ENCODE results near the gene BORCS6. TPM values are rescaled to one million over a fixed set of nuclear protein-coding genes. Genes with fewer than 3 reads are reported as not detected.
A peak's percentile ranks its signal among the peaks of the same experiment; 100 is the strongest.
"Not testable (repeated sequence)": the region's sequence is repeated elsewhere in the genome, so short reads cannot be mapped to it uniquely, and the experiment has no call there.

BORCS6 gene
- total RNA-seq, 1 donor from 2014 or later: 4.3 TPM

DNA sequence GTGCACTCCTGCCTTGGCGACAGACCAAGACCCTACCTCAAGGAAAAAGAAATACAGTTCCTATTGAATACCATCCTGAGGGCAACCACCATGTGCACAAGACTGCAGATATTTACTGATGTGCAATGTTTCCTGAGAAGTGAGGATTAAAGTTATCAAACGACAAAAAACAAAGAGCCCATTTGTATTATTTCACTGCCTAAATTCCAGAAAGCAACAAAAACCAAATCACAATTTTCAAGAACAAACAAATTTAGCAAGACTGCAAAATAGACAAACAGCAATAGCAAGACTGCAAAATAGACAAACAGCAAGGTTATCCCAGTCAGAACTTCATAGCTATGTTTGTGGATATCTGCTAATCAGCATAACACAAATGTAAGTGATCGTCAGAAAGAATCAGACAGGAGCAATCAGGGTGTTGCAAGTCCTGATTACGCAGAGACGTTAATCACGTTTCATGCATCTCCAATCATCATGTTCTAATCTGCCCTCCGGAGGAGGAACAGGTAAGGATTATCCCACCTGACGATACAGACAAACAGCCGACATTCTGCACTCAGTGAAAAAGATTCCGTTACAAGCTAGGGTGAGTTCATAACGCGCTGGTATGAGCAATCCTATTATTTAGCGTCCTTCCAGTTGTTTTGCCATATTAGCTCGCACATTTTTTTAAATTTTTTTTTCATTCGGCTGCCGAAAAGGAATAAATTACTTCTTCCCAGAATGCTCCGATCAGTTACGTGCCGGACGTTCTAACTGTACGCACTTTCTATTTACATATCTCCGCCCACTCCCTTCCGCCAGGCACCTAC is 16.7 kb downstream of the BORCS6 start:
- peak; percentile 97 for DNase-seq (ENCODE audit: low spot score)

DNA sequence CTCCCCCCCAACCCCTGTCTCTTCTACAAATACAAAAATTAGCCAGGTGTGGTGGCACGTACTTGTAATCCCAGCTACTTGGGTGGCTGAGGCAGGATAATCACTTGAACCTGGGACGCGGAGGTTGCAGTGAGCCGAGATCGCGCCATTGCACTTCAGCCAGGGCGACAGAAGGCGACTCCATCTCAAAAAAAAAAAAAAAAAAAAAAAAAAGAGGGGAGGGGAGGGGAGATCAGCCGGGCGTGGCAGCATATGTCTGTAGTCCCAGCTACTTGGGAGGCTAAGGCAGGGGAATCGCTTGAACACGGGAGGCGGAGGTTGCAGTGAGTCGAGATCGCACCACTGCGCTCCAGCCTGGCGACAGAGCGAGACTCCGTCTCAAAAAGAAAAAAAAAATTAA is 19.8 kb downstream of the BORCS6 start:
- DNase-seq (ENCODE audit: low spot score): not testable (repeated sequence)

DNA sequence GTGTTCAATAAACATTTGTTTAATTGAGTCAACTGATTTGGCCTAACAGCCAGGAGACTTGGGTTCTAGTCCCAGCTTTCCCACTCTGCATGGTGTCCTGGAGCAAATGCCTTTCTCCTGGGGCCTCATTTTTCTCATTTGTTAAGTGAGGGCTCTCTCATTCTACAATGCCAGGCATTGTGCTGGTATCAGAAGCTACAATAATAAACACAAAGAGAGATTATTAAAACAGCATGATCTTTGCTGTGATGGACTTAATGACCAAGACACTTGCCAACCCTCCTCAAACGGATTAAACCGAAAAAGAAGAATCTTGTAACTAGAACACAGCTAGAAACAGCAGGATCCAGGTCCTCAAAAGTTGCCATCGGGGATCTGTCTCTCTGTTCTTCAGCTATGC is 22.5 kb downstream of the BORCS6 start:
- no peak for DNase-seq (ENCODE audit: low spot score)

DNA sequence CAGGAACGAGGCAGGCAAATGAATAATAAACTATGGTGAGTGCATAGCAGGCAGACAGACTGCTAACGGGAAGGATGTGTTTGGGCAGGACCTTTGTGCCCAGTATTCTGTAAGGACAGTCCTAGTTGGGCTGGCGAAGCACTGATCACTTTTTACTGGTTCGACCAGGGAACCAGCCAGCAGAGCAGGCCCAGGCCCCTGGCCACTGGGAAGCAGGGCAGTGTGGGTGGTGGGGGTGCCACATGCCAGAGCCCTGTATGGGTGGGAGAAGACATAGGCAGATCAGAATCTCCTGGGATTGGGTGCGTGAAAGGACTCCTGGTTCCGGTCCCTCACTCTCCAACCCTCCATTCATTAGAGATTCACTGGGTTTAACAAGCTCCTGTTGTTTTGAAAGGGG is 23.2 kb downstream of the BORCS6 start:
- no peak for DNase-seq (ENCODE audit: low spot score)

DNA sequence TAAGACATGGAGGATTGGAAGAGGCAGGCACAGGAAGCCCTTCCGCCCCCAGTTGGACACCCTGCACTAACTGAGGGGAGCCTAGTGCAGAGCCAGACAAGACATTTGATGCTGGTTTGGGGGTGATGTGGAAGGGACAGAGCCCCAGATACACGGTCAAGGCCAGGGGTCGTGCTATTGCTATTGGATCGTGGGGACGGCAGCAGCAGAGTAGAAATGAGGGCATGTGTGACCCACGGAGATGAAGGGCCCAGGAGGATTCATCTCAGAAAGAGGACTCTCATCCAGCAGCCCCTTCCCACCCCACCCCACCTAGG is 25.2 kb downstream of the BORCS6 start:
- no peak for DNase-seq (ENCODE audit: low spot score)

DNA sequence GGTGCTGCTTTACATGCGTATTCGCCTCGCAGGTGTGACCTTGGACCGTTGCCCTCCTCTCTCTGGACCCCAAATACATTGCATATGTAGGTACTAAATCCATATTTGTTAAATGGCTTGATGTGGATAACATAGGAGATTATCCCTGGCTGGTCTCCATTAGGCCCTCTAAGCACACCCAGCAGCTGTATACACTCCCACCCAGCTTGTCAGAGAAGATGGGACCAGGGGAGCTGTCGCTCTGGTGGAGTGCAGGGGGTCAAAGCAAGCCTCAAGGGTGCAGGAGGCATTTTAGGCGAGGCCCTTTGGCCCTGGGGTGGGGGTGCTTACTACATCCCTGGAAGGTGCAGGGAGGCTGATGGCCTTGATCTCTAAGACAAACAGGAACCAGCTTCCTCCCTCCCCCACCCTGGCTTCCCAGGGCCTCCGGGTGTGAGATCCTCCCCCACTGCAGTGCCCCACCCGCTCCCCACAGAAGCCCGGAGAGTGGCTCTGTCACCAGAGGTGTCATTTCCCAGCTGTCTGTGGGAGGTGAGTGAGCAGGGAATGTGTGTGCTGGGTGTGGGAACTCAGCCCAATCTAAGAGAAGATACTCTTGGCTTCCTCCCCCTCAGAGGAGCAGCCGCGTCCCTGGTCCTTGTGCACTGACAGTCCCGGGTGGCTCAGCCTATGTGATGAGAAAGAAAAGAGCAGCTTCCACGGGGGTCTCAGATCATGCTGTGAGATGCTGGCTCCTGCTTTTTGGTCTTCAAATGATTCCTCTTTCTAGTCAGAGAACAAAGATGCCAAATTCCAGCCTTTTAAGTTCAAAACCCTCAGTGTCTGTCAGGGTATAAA is 25.8 kb downstream of the BORCS6 start:
- DNase-seq (ENCODE audit: low spot score): peak; percentile 58

DNA sequence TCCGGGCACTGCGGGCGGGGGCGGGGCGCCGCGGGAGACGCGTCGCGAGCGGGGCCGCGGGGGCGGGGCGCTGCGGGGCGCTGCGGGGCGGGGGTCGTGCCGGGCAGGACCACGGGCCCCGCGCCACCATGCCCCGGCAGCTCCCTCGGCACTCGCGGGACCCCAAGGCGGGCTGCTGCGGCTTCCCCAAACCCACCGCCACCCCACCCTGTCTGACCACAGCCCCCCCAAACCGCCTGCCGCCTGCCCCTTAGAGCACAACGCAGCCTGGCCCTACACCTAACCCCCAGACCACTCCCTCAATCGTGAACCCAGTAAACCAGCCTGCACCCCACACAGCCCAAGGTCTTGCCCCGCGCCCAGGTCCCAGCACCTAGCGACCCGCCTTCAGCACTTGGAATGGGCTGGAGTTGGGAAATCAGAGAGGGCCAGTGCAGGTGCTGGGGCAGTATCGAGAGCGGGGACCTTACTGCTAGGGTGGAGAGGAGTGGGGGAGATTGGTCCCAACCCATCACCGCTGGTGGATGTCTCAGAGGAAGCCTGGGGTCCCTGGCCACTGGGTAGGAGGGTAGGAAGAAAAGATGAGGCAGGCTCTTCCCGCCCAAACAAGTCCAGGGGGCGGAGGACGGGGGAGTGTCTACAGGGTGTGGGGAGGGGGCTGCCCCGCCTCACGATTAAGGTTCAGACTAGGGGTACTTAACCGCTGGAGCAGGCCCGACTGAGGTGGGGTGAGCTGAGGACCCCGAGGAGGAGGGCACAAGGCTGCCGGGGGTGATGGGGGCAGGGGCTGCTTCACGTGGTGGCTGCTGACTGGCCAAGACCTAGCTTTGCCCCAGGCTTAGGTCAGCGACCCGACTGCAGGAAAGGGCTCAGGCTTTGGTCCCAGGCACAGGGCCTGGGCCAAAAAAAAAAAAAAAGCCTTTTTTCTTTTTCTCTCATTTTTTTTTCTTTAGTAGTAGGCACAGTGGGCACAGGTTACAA is 26.7 kb downstream of the BORCS6 start:
- DNase-seq (ENCODE audit: low spot score): no peak

DNA sequence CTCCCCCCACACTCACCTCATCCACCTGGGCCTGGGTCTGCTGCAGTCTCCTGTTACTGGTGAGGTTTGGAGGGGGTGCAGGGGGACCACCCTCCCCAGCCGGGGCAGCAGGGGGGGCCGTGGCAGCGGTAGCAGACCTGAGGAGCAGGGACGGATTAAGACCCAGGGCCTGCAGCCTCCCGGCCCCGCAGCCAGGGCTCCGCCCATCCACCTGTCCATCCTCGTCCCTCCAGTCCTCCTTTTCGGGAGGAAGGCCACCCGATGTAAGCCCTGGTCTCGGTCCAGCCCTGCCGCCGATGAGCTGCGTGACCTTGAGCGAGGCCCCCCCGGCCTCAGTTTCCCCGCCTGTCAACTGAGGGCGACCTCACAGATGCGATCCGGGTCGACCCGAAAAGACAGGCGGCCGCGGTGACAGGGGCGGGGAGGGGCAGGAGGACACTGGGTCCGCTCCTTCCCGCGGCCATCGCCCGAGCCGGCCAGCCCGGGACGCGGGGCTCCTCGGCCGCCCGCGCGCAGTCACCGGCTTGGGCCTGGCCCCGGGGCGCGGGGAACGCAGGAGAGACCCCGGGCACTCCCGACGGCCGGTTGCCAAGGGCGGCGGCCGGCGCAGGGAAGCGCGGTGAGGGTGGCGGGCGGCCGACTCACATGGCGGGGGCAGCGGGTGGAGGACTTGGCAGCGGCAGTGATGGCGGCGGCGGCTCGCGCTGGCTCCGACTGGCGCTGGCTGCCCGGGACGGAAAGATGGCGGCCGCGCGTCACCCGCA is 27.6 kb downstream of the BORCS6 start, which contains the start of gene VAMP2:
Gene VAMP2, minus strand, starts transcription at position 716 of the 764 bp plus-strand sequence. Its CDS starts 69 bp downstream, at position 647.
- DNase-seq (ENCODE audit: low spot score): peak; percentile 71

DNA sequence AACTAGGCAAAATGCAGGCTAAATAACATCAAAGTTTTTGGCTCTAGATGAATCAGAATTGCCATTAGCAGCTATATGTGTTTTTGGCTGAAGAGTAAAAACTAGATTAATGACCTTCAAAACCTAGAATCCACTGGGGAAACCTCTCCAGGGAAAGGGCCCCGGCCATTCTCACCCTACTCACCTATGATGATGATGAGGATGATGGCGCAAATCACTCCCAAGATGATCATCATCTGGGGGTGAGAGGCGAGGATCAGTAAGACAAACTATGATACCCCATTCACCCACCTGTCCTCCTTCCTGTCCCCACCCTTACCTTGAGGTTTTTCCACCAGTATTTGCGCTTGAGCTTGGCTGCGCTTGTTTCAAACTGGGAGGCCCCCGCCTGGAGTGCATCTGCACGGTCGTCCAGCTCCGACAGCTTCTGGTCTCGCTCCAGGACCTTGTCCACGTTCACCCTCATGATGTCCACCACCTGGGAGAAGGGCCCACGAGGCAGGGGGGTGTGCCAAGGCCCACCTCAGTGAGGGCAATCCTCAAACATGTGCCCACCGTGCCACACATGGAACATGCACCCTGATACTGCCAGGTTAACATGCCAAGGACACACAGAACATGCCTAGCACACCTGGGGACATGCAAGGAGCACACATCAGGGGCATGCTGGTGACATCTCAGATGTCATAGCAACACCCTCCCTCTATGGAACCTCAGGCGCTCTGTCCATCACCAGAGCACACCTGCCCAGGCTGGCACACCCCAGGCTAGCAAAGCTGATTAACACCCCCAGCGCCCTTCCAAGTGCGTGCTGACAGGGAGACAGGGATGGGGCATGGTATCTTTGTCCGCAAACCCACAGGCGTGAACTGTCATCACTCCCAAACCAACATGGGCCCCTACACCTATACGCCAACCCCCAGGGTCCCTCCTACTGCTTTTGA is 28.4 kb downstream of the BORCS6 start:
- DNase-seq (ENCODE audit: low spot score): no peak

DNA sequence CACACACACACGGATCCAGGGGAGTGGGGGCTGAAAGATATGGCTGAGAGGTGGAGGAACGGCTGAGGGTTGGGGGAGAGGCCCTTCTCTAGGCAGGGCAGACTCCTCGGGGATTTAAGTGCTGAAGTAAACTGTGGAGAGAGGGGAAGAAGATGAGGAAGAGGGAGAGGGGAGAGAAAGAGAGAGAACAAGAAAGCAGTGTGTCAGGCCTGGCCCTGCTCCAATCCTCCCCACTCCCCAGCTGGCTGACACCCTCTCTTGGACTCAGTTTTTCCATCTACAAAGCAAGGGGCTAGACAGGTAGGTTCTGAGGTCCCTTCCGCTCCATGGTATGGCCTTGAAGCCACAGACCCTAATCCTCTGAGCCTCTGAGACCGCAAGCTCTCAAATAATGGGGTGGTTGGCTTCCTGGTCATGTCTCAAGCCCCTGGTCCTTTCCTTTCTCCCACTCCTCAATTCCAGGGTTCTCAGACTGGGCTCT is 29.2 kb downstream of the BORCS6 start:
- no peak for DNase-seq (ENCODE audit: low spot score)

DNA sequence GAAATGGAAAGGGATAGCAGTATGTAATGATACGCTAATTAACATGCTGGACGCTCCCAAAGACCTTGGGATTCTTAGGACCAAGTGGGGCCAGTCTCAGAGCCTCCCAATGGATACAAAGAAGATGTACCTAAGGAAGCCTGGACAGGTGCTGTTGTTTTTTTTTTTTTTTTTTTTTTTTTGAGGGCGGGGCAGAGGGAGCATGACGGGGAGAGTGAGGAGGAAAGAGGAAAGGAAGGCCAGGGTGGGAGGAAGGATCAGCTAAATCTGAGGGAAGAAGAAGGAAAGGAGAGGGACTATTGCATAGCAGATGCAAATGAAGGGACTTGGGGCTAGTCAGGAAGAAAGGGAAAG is 29.8 kb downstream of the BORCS6 start:
- no peak for DNase-seq (ENCODE audit: low spot score)

DNA sequence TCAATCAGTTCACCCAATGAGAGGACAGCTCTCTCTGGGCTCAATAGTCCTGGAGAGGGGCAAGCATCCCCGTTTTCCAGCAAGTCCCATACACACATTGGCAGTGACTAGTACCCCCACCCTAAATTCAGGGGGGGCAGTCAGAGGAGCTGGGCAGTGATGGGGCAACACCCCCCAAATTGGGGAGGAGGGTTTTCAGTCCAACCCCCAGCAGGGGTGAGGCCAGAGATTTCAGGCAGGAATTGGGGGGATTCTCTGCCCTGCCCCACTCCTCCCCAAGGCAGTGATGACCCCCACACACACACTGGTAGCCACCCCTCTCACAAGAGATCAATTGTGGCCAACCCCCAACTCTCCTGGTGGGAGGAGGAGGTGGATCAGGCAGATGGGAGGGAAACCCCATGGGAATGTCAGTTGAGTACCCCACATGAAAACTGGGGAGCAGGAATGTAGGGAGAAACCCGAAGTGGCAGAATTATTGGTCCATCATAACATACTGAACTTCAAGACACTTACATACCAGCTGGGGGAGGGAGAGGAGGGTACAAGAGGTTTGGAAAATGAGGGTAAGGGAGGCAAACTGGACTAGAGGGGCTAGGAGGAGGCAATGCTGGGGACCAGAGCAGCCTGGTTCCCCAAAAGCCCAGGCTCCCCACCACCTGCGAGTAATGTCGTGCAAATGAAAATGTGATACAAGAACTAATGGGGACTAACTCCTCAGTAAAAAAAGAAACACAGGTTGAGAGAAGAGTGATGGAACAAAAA is 30.3 kb downstream of the BORCS6 start:
- DNase-seq (ENCODE audit: low spot score): no peak

DNA sequence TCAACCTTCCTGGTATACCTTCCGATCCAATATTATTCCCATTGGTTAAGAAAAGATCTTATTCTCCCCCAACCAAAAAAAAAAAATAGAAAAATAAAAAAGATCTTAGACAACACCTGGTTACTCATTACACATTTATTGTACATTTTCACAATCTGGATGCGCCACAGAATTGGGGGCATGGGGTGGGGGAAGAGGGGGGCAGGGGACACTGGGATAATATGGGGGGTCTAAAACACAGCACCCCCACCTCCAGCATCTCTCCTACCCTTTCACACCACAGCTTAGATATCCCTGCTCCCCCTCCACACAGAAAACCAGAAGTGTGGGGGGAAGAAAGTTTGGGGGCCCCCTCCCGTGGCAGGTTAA is 31.0 kb downstream of the BORCS6 start:
- DNase-seq (ENCODE audit: low spot score): no peak

DNA sequence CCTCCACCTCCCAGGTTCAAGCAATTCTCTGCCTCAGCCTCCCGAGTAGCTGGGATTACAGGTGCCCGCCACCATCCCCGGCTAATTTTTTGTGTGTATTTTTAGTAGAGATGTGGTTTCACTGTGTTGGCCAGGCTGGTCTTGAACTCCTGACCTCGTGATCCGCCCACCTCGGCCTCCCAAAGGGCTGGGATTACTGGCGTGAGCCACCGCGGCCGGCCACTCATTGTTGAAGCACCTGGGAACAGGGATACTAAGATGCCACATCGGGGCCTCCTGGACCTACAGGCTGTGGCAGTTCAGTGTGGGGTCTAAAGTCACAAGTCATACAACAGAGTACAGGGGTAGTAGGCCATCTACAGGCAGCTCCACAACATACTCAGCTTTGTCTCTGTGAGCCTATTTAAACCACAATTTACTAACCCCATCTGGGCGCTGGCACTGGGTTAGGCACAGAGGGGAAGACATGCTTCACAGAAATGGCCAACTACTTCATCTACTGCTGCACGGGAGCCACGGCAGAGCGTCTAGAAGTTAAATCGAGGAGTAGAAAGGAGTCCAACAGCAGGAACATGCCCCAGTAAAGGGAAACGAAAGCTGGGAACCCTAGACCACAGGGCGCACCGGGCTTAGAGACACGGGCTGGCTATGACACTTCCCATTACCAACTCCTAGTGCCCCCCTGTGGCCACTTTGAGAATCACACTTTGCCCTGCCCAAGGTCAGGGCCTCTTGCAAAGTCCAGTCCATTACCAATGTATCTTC is 31.5 kb downstream of the BORCS6 start:
- peak; percentile 90 for DNase-seq (ENCODE audit: low spot score)

DNA sequence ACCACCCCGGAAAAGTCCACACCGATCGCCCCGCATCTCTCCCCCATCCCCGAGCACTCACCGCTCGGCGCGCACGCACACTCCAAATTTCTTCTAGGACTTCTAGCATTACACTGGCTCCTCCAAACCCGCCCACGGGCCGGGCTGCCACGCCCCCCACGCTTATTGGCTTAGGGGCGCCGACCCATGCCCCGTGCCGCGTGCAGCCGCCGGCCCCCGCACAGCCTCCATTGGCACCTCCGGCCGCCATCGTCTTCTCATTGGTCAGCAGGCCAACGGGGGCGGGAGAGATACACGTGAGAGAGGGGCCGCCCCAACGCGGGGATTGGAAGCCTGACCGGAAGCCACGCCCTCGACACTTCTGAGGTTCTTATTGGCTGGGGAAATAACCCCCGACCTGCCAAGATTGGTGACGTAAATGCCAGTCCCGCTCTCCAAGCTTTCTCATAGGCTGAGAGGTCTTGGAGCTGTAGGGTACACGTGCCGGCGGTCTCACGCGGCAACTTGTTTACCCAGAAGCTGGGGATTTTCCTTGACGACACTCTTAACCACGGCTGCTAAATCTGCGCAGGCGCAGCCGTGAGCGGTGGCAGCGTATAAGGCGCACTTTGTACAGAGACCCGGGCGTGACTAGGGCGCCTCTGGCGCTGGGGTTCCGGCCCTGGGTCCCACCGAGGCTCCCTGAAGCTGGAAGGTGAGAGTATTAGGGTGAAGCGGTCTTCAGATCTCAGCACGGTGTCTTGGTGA is 33.6 kb downstream of the BORCS6 start:
- DNase-seq (ENCODE audit: low spot score): peak; percentile 100

DNA sequence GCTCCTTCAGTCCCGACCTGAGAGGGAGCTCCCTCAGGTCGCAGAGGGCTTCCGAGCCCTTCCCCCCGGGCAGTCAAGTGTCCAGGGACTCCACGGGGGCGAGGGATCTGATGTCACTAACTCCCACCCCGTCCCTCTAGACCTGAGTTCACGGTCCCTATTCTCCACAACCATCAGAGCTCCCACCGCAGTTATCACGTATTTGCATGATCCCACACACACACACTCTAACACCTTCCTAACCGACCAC is 34.1 kb downstream of the BORCS6 start:
- no peak for DNase-seq (ENCODE audit: low spot score)

DNA sequence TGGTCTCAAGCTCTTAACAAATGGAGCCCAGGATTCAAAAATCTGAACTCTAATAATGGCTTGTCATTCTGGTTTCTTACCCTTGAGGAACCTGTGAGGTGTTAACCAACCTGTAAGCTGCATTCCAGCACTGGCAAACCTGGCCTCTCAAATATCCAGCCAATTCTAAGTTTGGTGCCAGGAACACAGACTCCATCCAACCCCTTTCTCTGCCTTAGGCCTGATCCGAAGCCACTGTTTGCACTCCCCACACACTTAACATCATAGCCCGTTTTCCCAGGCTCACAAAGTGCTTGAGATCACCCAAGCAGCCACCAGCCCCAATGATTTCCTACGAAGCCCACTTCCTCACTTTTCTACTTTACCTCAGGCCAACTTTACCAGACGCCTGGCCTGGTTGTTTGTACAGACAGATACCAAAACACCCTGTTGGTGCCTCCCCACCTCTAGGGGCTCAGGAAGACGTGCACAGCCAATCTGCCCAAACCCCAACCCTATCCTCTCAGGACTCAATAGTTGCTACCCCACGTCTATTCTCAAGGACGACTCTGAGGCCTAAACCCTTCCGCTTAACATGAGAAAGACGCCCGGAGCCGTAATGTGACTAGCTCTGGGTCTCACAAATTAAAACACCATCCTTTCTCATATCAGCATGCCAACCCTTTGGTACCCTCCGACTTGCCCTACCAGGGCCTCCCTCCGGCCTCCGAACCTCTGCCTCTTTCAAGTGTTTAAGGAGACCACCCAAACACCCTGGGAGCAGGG is 34.6 kb downstream of the BORCS6 start:
- no peak for DNase-seq (ENCODE audit: low spot score)
